GM19467 (cell line): ENCODE data around the gene CYTH3.
"Not testable (repeated sequence)": the region's sequence is repeated elsewhere in the genome, so short reads cannot be mapped to it uniquely, and the experiment has no call there.

Experiments used
- ATAC-seq: cut with Tn5 transposase; IDR thresholded peaks from one replicate; pipeline ENCODE4 v1.9.1; 2021; ENCODE audit warnings: mild to moderate bottlenecking, moderate library complexity; ENCODE audit not compliant: unreplicated experiment

Gene CYTH3

DNA sequence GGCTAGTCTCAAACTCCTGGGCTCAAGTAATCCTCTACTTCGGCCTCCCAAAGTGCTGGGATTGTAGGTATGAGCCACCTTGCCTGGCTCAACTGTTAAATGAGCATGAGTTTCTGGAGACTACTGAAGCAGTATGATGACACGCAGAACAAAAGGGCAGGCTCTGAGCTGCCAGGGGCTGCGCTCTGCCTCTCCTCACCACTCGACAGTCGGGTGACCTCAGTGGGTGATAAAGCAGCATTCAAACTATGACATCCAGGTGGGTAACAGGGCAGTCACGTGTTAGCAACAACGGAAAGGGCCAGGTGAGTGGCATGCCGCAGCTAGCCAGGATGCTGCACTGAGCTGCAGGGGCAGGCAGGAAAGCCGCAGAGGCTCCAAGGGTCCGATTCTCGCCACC is 71.5 kb downstream of the CYTH3 start:
- no peak for ATAC-seq

DNA sequence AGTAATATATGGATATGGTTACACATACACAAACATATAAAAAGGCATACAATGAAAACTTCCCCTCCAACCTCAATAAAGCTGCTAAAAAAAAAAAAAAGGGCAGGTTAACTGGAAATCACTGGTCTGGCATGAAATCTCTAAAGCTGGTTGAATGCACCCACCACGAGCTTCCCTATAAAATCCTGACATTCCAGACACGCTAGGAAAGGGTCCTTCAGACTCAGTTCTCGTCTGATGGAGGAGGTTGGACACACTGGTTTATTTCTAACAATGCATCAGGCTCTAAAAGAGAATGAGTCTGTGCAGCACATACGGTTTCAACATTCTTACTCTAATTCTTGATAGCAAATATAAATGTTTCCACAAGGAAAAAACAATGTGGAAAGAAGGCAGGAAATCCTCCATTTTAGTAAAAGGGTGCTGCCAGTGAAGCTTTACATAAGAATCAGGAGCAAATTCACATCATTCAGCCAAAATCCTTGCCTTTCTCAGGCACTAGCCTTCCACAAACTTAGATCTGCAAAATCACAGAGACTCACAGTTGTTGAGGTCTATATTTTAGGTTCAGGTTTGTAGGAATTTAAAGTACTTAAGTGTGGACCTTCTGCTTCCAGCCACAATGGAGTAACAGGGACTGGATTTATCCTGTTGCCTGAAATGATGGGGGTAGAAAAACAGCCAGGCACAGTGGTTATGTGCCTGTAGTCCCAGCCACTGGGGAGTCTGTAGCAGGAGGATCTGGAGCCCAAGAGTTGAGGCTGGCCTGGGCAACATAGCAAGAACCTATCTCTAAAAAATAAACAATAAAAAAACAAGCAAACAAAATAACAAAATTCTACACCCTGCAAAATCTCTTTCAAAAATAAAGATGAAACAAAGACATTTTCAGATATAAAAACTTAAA is 73.5 kb downstream of the CYTH3 start:
- no peak for ATAC-seq

DNA sequence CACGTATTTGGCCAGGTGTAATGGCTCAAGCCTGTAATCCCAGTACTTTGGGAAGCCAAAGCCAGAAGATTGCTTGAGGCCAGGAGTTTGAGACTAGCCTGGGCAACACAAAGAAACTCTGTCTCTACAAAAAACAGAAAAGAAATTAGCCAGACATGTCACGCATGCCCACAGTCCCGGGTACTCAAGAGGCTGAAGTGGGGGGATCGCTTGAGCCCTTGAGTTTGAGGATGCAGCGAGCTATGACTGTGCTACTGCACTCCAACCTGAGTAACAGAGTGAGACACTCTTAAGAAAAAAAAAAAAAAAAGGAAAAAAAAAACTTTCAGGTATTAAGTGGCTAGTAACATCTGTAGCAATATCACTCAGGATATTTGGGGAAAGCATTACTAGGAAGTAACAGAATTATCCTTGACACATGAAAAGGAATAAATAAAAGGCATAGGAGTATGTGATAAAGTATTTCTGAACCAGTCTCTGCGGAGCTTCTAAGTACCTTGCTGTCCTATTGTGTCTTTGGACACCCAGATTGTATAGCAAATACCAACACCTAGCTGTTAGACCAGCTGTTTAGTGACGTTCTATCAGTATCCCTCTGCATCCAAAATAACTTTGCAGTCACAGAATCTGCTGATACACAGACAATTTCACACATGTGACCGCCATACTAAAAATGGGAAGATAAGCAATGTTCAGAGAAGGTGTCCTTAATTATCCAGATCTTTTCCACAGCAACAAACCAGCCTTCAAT is 74.4 kb downstream of the CYTH3 start:
- ATAC-seq, result no peak

DNA sequence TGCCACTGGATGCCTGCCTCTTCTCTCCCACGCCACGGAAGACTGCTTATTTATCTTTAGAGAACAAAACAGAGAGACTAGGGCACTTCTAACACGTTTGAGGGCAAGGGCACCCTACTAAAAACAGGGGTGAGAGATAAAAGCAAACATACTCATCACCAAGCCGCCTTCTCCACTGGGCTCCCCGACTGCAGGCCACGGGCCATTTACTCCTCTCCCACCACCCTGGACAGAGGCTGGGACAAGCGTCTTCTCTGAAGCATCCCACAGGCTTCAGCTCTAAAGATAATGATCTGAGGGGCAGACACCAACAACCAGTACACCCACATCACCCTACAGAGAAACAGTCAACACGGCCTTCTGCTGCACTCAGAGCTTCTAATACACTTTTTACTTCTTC is 78.7 kb downstream of the CYTH3 start:
- ATAC-seq, result no peak

DNA sequence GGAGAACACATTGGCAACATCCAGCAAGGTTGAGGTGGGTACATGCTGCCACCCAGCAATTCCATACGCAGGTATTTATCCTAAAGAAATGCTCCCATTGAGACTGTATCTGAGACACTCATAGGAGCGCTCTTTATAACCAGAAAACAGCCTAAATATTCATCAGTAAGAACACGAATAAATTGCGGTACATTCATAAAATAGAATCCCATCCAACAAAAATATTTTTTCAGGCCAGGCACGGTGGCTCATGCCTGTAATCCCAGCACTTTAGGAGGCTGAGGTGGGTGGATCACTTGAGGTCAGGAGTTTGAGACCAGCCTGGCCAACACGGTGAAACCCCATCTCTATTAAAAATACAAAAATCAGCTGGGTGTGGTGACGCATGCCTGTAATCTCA is 81.9 kb downstream of the CYTH3 start:
- ATAC-seq, result not testable (repeated sequence)

DNA sequence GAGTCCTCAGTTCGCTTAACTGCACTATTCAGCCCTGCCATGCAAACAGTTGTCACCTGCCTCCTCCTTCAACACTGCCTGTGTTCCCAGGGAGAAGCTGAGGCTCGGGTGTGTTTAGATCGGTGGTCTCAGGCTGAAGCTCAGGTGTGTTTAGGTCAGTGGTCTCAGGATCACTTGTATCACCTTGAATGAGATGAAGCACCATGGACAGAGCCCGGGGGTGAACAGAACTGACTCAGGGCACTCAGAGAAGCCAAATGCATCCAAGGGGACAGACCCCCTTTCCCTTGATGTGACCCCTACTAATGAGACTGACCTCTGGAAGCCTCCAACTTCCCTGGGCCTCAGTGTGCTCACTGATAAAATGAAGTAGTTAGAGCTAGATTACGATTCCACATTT is 84.0 kb downstream of the CYTH3 start:
- no peak for ATAC-seq

DNA sequence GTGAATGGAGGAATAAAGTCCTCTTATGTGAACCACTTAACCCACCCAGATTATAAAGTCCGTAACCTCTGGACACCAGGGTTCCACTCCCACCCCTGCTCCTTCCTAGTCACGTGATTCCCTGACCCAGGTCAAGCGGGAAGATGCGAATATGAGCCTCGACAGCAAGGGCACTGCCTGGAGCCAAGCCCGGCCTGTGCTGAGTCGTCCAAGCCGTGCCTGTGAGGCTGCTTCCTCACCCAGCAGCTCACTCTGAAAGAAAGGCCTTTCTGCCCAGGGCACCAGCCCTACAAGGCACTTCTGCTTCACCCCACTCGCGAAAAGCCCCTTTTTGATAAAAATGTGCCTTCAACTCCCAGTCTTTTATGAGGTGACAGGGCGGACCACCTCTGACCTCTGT is 85.8 kb downstream of the CYTH3 start:
- ATAC-seq, result no peak

DNA sequence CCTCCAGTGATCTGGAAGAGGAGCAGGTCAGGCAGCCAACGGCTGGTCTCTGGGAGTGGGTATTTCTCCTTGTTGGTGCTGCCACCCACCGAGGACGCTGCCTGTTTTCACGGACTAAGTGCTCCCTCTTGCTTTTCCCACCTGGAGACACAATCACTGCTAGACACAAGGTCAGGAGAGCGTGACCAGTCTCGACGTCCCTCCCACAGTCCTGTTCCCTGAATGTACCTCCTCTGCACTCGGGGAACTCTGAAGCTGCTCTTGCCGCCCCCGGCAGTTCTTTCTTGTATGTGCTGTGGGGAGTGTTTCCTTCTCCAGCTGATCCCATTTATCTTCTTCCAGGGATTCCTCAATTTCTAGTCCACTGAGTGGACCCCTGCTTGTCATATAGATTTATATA is 89.4 kb downstream of the CYTH3 start:
- ATAC-seq, result no peak

DNA sequence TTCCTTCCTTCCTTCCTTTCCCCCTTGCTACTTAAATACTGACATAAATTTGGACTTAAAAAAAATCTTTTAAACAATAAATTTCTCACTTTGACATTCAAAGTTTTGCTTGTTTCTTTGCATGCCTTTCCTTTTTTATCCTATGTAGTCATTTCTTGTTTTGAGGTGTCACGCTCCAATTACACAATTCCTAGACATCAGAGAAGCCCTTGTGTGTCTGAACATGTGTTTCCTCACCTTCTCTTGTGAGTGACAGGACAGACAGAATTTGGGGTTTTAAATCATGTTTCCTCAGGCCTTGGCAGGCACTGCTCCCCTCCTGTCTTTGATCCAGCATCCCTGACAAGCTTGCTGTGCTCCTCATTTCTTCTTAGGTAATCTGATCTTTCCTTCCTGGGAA is 91.3 kb downstream of the CYTH3 start:
- no peak for ATAC-seq

DNA sequence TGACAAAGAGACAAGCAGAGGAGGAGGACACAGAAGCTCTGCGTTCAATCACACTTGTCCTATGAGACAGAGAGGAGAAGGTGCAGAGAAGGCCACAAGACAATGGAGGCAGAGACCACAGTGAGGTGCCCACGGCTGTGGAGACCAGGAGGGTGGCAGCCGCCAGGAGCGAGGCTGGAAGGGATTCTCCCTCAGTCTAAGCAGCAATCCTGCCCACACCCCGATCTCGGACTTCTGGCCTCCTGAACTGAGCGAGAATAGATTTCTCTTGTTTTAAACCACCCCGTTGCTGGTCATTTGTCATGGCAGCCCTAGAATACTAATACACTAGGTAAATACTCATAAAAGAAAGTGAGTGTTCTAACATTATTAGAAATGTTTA is 92.1 kb downstream of the CYTH3 start:
- ATAC-seq, result no peak

DNA sequence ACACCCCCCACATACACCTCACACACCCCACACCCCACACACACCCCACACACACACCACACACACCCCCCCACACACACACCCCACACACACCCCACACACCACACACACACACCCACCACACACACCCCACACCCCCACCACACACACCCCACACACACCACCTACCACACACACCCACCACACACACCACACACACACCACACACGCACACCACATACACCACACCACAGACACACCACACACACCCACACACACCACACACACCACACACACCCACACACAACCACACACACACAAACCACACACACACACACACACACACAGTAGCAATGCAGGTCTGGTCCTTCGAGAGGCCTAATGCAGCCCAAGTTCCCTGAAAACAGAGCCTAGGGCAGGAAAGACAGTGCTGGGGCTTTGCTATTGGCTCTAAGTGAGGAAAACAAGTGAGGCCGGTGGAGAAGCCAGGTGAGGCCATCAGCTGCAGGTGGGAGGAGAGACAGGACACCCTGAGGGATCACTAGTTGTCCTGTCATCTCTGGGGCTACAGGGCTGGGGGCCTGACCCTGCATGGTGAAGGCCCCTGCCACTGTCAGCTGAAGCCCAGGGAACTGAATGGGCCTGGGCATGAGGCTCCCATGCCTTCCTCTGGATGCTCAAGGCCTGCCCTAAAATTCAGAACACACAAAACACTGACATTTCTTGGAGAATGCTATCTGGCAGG is 92.6 kb downstream of the CYTH3 start:
- no peak for ATAC-seq

DNA sequence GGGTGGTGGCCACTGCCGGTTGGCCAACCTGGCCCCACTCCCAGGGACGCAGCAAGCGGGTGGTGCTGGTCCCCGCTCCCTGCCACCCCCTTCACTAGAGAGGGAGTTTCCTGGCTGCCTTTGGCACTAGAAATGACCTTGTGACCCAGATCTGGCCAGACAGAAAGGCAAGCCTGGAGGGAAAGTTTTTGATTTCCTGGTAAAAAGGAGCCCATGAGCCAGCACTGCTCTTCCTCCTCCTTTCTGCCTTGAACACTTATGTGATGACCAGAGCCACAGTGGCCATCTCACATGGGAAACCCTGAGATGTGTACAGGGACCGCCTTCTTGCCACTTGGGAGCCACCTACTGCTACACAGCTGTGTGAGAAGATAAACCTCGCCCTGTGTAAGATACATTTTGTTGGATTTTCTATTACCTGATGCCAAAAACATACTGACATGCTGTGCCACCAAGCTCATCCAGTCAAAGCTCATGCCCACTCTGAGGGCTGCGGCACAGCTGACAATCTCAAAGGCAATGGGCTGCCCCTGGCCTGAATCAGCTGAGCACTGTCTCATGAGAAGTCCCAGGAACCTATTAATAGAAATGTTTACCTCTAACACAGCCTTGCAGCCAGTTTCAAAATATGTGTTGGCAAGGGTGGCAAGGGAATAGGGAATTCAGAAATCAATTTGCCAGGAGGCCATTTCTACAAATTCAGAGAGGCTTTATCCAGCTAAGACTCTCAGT is 94.0 kb downstream of the CYTH3 start:
- no peak for ATAC-seq

DNA sequence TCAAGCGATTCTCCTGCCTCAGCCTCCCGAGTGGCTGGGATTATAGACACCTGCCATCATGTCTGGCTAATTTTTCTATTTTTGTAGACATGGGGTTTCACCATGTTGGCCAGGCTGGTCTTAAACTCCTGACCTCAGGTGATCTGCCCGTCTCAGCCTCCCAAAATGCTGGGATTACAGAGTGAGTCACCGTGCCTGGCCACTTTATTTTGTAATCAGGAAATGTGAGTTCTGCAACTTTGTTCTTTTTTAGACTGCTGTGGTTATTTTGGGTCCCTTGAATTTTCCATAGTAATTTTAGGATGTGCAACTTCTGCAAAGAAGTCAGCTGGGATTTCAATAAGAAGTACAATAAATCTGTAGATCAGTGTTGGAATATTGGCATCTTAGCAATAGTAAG is 96.8 kb downstream of the CYTH3 start:
- no peak for ATAC-seq

DNA sequence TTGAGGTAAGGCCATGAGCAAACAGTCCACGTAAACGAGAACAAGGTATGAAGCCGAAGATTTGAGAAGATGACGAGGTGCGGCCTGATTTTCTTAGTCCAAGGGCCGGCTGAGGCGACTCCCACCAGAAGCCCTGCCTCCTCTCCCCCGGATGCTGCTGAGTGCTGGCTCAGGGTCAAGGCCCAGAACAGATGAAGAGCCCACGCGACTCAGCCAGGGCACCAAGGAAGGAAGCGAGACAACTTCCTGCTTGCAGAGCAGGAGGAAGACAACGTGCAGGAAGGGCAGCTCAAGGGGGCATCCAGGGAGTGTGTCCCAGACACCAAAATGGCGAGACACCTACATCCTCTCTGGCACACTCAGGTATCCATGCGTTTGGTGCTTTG is 99.5 kb downstream of the CYTH3 start:
- ATAC-seq, result no peak

DNA sequence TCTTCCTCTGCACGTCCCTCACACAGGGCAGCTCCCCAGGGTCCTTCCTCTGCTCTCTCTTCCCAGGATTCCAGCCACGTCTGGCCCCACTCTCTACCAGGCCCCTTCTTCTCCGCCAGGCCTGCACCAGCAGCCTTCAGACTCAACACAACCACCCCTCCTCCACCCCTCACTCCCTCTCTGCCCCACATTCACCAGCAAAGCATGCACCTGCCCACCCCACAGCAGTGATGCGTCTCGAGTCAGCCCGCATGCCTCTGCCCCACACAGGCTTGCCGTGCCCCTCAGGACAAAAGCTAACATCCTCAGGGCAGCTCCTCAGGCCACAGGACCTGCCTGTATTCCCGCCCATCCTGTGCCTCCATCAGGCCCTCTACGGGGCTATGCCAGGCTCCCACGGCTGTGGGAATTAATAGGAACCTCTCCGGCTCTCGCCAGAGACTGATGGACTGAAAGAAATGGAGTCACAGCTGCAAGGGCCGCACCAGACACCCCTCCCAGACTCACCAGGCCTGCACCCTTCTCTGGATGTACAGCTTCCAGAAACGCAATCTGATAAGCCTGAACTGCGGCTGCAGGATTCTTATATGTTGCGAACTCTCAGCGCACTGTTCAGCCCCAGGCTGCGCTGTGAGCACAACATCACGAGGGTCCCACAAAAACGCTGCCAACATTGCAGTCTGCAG is 100.1 kb downstream of the CYTH3 start:
- no peak for ATAC-seq

DNA sequence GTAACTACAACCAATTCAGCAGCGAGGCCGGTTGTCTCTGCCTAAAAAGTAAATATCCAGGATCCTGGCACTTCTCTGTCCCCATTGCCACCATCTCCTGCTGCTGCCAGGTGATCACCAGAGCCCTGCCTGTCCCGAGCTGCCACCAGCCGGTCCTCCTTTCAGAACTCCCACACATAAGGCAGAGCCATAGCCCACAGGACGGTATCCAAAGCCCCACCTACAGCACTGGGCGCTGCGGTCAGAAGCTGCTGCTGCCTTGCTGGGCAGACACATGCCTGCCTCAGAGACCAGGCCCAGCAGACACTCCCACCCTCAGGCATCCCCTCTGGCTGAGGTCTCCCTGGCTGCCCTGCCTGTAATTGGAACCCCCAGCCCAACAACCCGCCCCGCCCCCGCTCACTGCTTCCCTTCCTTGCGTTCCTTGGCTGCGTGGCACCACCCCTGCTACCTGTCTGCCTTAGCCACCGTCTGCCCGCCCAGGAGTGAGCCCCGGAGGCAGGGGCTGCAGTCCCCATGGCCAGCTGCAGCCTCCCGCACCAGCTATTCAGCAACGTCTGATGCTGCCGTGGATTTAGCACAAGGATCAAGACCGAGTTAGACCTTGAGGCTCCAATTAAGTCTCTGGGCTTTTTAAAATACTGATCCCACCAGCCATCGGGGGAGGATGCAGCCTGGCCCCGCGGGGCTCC is 100.7 kb downstream of the CYTH3 start:
- ATAC-seq, result no peak

DNA sequence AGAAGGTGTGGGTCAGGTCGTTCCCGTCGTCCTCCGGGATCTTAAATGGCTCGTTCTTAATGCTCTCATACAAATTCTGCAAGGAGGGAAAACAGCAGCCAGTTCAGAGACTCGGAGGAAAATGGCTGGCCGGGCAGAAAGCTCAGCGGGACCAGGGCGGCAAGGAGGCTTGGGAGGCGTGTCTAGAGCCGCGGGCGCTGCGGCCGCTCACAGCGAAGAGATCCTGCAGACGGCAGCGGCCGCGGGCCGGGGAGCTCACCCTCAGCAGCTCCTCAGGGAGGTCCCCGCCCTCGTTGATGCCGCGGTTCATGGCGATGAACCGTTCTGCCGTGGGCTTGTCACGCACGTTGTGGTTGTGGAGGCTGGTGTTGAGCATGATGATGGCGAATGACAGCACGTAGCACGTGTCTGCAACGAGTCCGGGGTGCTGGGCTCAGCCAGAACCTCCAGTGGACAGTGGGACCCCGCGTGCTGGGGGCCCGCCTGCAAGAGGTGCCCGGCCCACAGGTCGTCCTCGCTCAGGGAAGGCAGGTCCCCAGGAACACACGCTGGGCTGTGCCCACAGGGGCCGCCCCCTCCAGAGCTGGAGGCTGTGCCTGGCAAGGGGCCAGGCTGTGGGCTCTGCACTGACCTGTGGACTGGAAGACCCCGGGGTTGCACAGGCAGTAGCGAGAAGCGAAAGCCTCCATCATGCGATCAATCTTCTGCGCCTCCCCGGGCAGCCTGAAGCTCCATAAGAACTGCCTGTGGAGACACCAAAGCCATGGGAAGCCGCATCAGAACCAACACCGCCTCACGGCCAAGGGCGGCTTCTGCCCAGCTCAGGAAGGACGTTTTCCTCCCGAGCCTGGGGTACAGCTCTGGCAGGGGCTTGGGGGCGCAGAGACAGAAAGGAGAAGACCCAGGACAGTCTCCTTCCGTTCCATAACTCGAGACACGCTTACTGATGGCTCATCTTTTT is 101.6 kb downstream of the CYTH3 start:
- ATAC-seq, result no peak

DNA sequence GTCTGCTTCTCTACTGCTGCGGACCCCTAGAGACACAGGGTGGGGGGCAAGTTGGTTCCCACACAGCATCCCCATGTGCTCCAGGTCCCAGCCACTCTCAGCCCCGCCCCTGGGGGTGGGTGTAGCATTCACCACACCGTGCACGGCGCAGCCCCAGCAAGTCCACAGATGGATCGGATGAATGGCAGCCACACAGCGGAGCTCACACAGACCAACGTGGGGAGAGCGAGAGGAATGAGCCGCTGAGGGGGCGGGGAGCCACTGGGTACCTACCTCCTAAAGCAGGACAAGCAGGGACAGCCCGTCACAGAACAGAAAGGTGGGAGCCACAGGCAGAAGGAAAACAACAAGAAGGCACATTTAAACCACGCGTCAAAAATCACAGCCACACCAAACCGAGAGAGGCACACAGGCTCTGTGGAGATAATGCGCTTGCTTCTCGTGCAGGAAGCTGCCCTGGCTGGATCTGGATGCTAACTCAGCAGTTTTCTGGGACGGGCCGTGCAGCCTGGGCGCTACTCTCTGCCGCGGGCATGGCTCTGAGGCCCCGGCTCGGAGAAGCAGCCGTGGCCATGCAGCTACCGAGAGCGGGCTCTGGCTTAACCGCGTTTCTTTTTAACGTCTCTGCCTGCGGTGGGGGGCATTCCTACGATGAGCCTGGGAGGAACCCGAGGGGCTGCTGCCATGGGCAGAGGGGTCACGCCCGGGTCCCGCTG is 102.5 kb downstream of the CYTH3 start:
- no peak for ATAC-seq
